ENCODE measurements around the gene FBXO39.

Gene FBXO39

DNA sequence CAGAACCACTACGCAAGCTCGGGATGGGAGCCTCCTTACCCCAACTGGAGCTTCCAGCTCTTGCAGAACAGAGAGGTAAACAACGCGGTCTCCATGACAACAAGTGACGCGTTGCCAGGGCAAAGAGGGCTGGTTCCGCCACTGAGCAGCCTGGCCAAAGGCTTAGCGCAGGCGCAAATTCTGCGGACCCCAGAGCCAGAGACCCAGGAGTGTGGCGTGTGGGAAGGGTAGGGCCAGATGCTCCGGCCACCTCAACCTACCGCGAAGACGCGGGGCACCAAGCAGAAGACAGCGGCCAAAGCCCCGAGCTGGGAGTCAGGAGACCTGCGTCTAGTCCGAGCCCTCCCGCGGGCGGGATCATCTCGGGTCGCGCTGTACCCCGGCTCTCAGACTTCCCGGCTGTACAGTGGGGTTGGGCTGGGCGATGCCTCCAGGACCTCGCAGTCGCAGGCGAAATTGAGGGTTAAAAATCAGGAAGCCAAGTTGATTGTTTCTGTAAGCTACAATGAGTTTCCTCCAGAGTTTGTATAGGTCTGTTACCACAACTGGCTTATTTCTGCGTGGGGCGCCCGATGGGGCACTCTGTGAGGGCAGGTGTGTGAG lies 55.7 kb downstream of the FBXO39 start, which contains the start of gene TEKT1:
Gene TEKT1, minus strand, starts transcription at position 69 of the 603 bp plus-strand sequence. CDS start 1,353 bp downstream, outside the sequence.
- TF ChIP-seq, protein P1, sequence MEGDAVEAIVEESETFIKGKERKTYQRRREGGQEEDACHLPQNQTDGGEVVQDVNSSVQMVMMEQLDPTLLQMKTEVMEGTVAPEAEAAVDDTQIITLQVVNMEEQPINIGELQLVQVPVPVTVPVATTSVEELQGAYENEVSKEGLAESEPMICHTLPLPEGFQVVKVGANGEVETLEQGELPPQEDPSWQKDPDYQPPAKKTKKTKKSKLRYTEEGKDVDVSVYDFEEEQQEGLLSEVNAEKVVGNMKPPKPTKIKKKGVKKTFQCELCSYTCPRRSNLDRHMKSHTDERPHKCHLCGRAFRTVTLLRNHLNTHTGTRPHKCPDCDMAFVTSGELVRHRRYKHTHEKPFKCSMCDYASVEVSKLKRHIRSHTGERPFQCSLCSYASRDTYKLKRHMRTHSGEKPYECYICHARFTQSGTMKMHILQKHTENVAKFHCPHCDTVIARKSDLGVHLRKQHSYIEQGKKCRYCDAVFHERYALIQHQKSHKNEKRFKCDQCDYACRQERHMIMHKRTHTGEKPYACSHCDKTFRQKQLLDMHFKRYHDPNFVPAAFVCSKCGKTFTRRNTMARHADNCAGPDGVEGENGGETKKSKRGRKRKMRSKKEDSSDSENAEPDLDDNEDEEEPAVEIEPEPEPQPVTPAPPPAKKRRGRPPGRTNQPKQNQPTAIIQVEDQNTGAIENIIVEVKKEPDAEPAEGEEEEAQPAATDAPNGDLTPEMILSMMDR (IDR thresholded peaks at IDR 0.05; ENCODE audit: insufficient read depth, low read length, missing control alignments), result no peak
- CTCF ChIA-PET, result interaction anchor here (4.0 kb wide), 1 partner anchor 12 kb away, joined by 27 read pairs; no protein-coding TSS in a partner anchor
- no peak for DNase-seq (ENCODE audit: low read depth, low spot score)
- POLR2A ChIA-PET, result no interaction called here
- H3K4me3 ChIP-seq (ENCODE audit: low read depth, low read length), result peak within 1 kb of the TSS; percentile 12; the same call in 1 of the 2 replicates
